ENCODE results near the gene ALX4. TPM values are rescaled to one million over a fixed set of nuclear protein-coding genes. Genes with fewer than 3 reads are reported as not detected.
A peak's percentile ranks its signal among the peaks of the same experiment; 100 is the strongest.

ALX4 gene
- polyA plus RNA-seq (2012; ENCODE audit: low read depth, missing spikeins), result not detected

DNA sequence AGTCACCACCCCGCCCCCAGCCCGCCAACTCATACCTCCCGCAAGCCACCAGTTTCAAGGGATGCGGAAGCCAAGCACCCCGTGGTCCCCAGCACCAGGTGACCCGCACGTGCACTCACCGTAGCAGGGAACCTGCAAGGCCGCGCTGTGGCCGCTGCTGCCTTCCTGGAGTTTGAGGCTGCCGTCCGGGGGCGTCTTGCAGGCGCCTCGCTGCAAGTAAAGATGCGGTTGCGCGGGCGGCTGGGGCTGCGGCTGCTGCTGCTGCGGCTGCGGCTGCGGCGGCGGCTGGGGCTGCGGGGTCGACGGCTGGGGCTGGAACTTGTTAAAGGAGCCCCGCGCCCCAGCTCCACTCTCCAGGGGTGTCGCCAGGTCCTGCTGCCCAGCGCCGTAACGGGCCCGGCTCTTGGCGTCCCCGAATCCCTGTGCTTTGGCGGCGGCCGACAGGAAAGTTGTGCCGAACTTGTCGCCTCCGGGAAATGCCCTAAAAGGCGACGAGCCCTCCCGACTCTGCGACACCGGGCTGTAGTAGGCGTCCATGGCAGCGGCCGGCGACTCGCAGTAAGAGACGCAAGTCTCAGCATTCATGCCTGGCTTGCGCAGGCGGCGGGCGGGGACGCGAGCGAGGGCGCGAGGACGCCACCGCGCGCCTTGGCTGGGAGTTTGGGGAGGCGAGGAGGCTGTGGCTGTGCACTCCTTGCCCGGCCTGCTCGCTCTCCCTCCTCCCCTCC is at the start of gene ALX4:
Gene ALX4, minus strand, starts transcription at position 662 of the 728 bp plus-strand sequence. Its CDS starts 77 bp downstream, at position 585.
- FAIRE-seq (peak; percentile 26), DNase-seq (ENCODE audit: insufficient read length, low spot score) (no peak)
- TF ChIP-seq SPI1 (IDR thresholded peaks at IDR 0.05; ENCODE audit: low read depth, low read length) (no peak), POU2F2 (IDR thresholded peaks at IDR 0.05; ENCODE audit: low read depth, low read length) (no peak), PAX5 (IDR thresholded peaks at IDR 0.05; ENCODE audit: insufficient read depth, low read length, severe bottlenecking) (no peak), POLR2AphosphoS5 (IDR thresholded peaks at IDR 0.05; ENCODE audit: low read depth, low read length) (no peak), TAF1 (IDR thresholded peaks at IDR 0.05; ENCODE audit: low read depth, low read length) (no peak), POLR2A (IDR thresholded peaks at IDR 0.05; ENCODE audit: low read depth, low read length) (no peak)

GRCh38 chr11:44359162-44359561 is 49.2 kb upstream of the ALX4 start:
- DNase-seq (ENCODE audit: insufficient read length, low spot score) (no peak), FAIRE-seq (no peak)

GRCh38 chr11:44358713-44359112 is 48.8 kb upstream of the ALX4 start:
- no peak for DNase-seq (ENCODE audit: insufficient read length, low spot score)
- TF ChIP-seq POU2F2 (IDR thresholded peaks at IDR 0.05; ENCODE audit: low read depth, low read length) (no peak), POLR2A (IDR thresholded peaks at IDR 0.05; ENCODE audit: low read depth, low read length) (no peak), POLR2AphosphoS5 (IDR thresholded peaks at IDR 0.05; ENCODE audit: low read depth, low read length) (no peak), PAX5 (IDR thresholded peaks at IDR 0.05; ENCODE audit: insufficient read depth, low read length, severe bottlenecking) (no peak), SPI1 (IDR thresholded peaks at IDR 0.05; ENCODE audit: low read depth, low read length) (no peak), TAF1 (IDR thresholded peaks at IDR 0.05; ENCODE audit: low read depth, low read length) (no peak)
- no peak for FAIRE-seq

More at GRCh38 chr11:44359162-44359561, 49.2 kb upstream of the ALX4 start:
- no peak for TF ChIP-seq POU2F2 (IDR thresholded peaks at IDR 0.05; ENCODE audit: low read depth, low read length)
- TF ChIP-seq TAF1 (IDR thresholded peaks at IDR 0.05; ENCODE audit: low read depth, low read length), result no peak
- TF ChIP-seq POLR2A (IDR thresholded peaks at IDR 0.05; ENCODE audit: low read depth, low read length), result no peak
- TF ChIP-seq PAX5 (IDR thresholded peaks at IDR 0.05; ENCODE audit: insufficient read depth, low read length, severe bottlenecking), result no peak
- TF ChIP-seq POLR2AphosphoS5 (IDR thresholded peaks at IDR 0.05; ENCODE audit: low read depth, low read length), result no peak
- no peak for TF ChIP-seq SPI1 (IDR thresholded peaks at IDR 0.05; ENCODE audit: low read depth, low read length)

DNA sequence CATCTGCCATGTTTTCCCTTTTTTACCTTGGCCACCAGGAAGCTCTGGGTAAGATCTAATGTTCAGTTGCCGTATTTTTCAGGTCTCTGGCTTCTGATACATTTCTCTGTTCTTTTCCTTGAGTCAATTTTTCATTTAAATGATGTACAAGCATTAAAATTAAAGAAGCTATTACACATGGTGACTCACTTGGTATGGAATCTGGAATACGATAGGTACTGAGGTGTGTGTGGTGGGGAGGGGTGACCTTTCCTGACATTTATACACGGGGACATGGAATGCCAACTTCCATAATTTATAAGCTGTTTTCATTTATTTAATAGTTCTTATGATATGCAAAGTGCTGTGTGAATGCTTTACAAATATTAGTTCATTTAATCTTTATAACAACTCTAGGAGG is 47.8 kb upstream of the ALX4 start:
- TF ChIP-seq TAF1 (IDR thresholded peaks at IDR 0.05; ENCODE audit: low read depth, low read length), result no peak
- TF ChIP-seq POLR2A (IDR thresholded peaks at IDR 0.05; ENCODE audit: low read depth, low read length), result no peak
- no peak for TF ChIP-seq POLR2AphosphoS5 (IDR thresholded peaks at IDR 0.05; ENCODE audit: low read depth, low read length)
- TF ChIP-seq PAX5 (IDR thresholded peaks at IDR 0.05; ENCODE audit: insufficient read depth, low read length, severe bottlenecking), result no peak
- TF ChIP-seq SPI1 (IDR thresholded peaks at IDR 0.05; ENCODE audit: low read depth, low read length), result no peak
- no peak for TF ChIP-seq POU2F2 (IDR thresholded peaks at IDR 0.05; ENCODE audit: low read depth, low read length)
- FAIRE-seq, result no peak
- no peak for DNase-seq (ENCODE audit: insufficient read length, low spot score)

DNA sequence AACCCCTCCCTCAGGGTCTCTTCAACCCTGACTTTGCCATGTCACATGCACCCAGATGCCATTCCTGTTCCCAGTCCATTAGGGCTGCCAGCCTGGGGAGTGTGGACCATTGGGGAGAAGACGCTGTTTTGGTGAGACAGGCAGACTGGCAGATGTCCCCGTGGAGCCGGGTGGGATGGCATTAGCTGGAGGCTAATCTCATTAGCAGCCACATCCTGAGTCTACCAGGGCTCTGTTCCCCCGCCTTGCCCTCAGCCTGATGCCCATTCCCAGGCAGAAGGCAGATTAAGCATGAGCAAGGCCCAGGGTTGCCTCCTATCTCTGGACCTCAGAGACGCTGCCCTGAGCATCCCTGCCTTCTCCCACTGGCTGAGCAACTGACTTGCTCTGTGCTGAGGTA is 46.4 kb upstream of the ALX4 start:
- FAIRE-seq (no peak), DNase-seq (ENCODE audit: insufficient read length, low spot score) (no peak)
- no peak for TF ChIP-seq TAF1 (IDR thresholded peaks at IDR 0.05; ENCODE audit: low read depth, low read length)
- TF ChIP-seq POLR2AphosphoS5 (IDR thresholded peaks at IDR 0.05; ENCODE audit: low read depth, low read length), result no peak
- TF ChIP-seq POLR2A (IDR thresholded peaks at IDR 0.05; ENCODE audit: low read depth, low read length), result no peak
- TF ChIP-seq PAX5 (IDR thresholded peaks at IDR 0.05; ENCODE audit: insufficient read depth, low read length, severe bottlenecking), result no peak
- TF ChIP-seq POU2F2 (IDR thresholded peaks at IDR 0.05; ENCODE audit: low read depth, low read length), result no peak
- TF ChIP-seq SPI1 (IDR thresholded peaks at IDR 0.05; ENCODE audit: low read depth, low read length), result no peak

DNA sequence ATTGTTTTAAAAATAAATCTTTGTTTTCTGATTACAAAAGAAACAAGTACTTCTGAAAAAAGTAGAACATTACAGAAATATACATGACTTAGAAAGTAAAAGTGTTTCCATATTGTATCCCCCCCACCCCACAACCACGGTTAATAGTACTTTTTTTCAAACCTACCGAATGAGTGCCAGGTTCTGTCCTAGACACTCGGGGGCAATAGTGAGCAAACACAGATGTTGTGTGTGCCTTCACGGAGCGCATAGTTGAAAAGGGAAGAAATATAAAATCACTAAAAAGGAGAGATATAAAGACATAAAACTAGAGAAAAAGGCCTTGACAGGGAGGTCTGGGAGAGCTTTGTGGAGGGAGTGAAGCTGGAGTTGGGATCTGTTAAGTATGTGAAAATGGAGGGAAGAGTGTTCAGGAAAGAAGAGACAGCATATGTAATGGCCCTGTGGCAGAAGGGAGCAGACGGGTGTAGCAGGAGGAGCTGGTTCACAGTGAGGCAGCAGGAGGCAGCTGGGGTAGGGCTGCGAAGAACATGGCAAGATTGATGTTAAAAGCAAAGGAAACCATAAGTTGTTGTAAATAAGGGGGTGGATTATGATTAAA is 42.1 kb upstream of the ALX4 start:
- DNase-seq (ENCODE audit: insufficient read length, low spot score) (no peak), FAIRE-seq (no peak)
- no peak for TF ChIP-seq PAX5 (IDR thresholded peaks at IDR 0.05; ENCODE audit: insufficient read depth, low read length, severe bottlenecking)
- TF ChIP-seq POU2F2 (IDR thresholded peaks at IDR 0.05; ENCODE audit: low read depth, low read length), result no peak
- TF ChIP-seq SPI1 (IDR thresholded peaks at IDR 0.05; ENCODE audit: low read depth, low read length), result no peak
- no peak for TF ChIP-seq POLR2A (IDR thresholded peaks at IDR 0.05; ENCODE audit: low read depth, low read length)
- TF ChIP-seq TAF1 (IDR thresholded peaks at IDR 0.05; ENCODE audit: low read depth, low read length), result no peak
- TF ChIP-seq POLR2AphosphoS5 (IDR thresholded peaks at IDR 0.05; ENCODE audit: low read depth, low read length), result no peak

GRCh38 chr11:44351006-44351660 is 41.2 kb upstream of the ALX4 start:
- FAIRE-seq (peak; percentile 66), DNase-seq (ENCODE audit: insufficient read length, low spot score) (no peak)
- TF ChIP-seq TAF1 (IDR thresholded peaks at IDR 0.05; ENCODE audit: low read depth, low read length), result no peak
- TF ChIP-seq POU2F2 (IDR thresholded peaks at IDR 0.05; ENCODE audit: low read depth, low read length), result peak; percentile 56
- TF ChIP-seq PAX5 (IDR thresholded peaks at IDR 0.05; ENCODE audit: insufficient read depth, low read length, severe bottlenecking), result no peak
- peak; percentile 97 for TF ChIP-seq SPI1 (IDR thresholded peaks at IDR 0.05; ENCODE audit: low read depth, low read length)
- no peak for TF ChIP-seq POLR2AphosphoS5 (IDR thresholded peaks at IDR 0.05; ENCODE audit: low read depth, low read length)
- TF ChIP-seq POLR2A (IDR thresholded peaks at IDR 0.05; ENCODE audit: low read depth, low read length), result no peak

GRCh38 chr11:44349328-44349727 is 39.4 kb upstream of the ALX4 start:
- DNase-seq (ENCODE audit: insufficient read length, low spot score), result no peak
- no peak for FAIRE-seq
- no peak for TF ChIP-seq SPI1 (IDR thresholded peaks at IDR 0.05; ENCODE audit: low read depth, low read length)
- no peak for TF ChIP-seq POLR2A (IDR thresholded peaks at IDR 0.05; ENCODE audit: low read depth, low read length)
- no peak for TF ChIP-seq TAF1 (IDR thresholded peaks at IDR 0.05; ENCODE audit: low read depth, low read length)
- TF ChIP-seq POU2F2 (IDR thresholded peaks at IDR 0.05; ENCODE audit: low read depth, low read length), result no peak
- TF ChIP-seq POLR2AphosphoS5 (IDR thresholded peaks at IDR 0.05; ENCODE audit: low read depth, low read length), result no peak
- no peak for TF ChIP-seq PAX5 (IDR thresholded peaks at IDR 0.05; ENCODE audit: insufficient read depth, low read length, severe bottlenecking)

DNA sequence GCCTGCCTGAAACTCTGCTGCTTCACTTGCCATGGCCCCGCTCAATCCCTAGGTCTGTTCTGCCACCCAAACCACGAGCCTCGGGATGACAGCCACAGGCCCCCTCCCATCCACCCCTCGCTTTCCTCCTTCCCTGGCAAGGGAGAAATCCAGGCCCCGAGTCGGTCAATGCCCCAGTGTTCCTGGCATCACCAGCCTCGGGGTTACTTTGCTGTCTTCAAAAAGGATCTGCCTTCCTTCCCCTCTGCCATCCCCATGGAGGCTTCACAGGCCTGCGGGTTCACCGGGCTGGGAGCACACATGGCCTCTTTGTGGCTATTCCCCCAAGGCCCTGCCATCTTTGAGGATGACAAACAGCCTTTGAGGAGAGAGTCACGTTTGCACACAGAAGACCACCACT is 38.8 kb upstream of the ALX4 start:
- no peak for DNase-seq (ENCODE audit: insufficient read length, low spot score)
- FAIRE-seq, result no peak
- TF ChIP-seq POLR2A (IDR thresholded peaks at IDR 0.05; ENCODE audit: low read depth, low read length) (no peak), PAX5 (IDR thresholded peaks at IDR 0.05; ENCODE audit: insufficient read depth, low read length, severe bottlenecking) (no peak), POLR2AphosphoS5 (IDR thresholded peaks at IDR 0.05; ENCODE audit: low read depth, low read length) (no peak), SPI1 (IDR thresholded peaks at IDR 0.05; ENCODE audit: low read depth, low read length) (no peak), TAF1 (IDR thresholded peaks at IDR 0.05; ENCODE audit: low read depth, low read length) (no peak), POU2F2 (IDR thresholded peaks at IDR 0.05; ENCODE audit: low read depth, low read length) (no peak)

Measured in GM12891 (cell line).